ENCODE results near the gene NUTM1.

DNA sequence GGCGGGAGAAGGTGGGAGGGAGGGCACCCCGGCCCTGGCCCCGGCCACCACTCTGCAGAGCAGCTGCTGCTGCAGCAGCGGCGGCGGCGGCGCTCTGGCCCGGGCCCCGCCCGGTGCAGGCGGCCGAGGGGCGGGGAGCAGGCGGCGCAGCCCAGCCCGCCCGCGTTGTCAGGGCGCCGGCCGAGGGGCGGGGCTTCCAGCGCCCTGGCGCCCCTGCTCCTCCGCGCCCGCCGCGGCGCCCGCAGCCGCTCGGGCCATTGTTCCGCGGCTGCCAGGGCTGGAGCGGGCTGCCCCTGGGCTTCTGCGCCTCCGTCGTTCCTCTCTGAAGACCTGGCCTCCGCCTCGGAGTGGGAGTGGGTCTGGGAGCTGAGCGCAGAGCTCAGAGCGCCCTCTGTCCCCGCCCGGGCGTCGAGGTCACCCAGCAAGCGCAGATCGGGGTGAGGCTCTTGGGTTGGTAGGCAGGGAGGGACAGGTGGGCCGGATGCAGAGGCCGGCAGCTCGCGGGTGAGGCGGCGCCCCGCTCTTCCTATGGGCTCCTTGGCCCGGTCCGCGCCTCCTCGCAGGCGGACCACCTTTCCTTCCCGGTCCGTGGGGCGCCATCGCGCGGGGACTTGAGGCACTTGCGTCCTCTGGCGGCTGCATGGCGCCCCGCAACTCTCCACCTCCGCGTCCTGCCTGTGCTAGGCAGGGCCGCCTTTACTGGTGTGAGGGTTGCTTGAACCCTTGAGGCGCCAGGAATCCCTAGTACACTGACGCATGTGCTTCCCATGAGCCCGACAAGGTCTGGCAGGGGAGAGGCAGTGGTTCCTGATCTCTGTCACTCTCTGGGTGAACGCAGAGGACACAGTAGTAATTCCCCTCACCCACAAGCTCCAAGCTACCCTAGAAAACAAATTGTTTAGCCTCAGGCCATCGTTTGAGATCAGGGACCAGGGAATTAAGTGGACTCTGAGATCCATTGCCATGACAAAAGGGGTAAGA is 24.3 kb downstream of the NUTM1 start, which contains the start of gene LPCAT4:
- TF ChIP-seq, protein P1, sequence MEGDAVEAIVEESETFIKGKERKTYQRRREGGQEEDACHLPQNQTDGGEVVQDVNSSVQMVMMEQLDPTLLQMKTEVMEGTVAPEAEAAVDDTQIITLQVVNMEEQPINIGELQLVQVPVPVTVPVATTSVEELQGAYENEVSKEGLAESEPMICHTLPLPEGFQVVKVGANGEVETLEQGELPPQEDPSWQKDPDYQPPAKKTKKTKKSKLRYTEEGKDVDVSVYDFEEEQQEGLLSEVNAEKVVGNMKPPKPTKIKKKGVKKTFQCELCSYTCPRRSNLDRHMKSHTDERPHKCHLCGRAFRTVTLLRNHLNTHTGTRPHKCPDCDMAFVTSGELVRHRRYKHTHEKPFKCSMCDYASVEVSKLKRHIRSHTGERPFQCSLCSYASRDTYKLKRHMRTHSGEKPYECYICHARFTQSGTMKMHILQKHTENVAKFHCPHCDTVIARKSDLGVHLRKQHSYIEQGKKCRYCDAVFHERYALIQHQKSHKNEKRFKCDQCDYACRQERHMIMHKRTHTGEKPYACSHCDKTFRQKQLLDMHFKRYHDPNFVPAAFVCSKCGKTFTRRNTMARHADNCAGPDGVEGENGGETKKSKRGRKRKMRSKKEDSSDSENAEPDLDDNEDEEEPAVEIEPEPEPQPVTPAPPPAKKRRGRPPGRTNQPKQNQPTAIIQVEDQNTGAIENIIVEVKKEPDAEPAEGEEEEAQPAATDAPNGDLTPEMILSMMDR (conservative IDR thresholded peaks at IDR 0.05; ENCODE audit: low read length), result peak; percentile 91
- TF ChIP-seq EZH2phosphoT487 (IDR thresholded peaks at IDR 0.05; ENCODE audit: borderline replicate concordance), result no peak
